ENCODE measurements around the gene TRMT2B.
"Not testable (repeated sequence)": the region's sequence is repeated elsewhere in the genome, so short reads cannot be mapped to it uniquely, and the experiment has no call there.

TRMT2B gene, protein sequence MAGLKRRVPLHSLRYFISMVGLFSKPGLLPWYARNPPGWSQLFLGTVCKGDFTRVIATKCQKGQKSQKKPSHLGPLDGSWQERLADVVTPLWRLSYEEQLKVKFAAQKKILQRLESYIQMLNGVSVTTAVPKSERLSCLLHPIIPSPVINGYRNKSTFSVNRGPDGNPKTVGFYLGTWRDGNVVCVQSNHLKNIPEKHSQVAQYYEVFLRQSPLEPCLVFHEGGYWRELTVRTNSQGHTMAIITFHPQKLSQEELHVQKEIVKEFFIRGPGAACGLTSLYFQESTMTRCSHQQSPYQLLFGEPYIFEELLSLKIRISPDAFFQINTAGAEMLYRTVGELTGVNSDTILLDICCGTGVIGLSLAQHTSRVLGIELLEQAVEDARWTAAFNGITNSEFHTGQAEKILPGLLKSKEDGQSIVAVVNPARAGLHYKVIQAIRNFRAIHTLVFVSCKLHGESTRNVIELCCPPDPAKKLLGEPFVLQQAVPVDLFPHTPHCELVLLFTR

DNA sequence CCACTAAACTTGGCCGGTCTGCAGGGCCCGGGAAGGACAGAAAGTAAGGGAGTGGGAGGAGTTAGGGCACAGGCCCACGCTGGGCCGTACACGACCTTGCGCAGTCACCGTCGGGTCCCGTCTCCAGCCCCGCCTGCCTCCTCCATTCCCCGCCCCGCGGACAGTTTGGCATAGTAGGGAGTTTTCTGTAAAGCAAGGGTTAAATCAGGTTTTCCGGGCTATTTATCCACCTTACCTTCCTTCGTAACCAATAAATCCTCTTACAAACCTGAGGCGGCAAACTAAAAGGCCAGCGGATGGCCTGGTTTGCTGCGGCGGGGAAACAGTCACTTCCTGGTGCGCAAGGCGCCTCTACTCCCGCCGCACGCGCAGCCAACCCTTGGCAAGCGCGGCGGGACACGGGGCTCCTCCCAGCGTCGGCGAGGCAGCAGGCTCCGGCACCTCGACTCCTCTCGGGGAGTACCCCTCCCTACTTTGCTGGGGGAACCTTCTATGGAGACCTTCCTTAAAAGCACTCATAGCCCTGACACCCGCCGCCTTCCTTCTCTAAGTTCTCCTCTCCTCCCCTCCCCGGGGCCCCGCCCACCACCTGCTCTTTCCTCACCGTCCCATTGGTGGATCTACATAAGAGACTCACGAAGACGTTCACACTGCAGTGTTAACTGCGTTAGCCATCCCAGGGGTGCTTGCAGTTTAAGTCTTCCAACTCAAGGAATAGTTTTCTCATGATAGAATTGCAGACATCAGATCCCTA is at the start of gene TRMT2B:
TSS of gene TRMT2B (minus strand) at position 563 of the 754 bp plus-strand sequence. CDS start 9,822 bp downstream, outside the sequence.
- FAIRE-seq = no peak

DNA sequence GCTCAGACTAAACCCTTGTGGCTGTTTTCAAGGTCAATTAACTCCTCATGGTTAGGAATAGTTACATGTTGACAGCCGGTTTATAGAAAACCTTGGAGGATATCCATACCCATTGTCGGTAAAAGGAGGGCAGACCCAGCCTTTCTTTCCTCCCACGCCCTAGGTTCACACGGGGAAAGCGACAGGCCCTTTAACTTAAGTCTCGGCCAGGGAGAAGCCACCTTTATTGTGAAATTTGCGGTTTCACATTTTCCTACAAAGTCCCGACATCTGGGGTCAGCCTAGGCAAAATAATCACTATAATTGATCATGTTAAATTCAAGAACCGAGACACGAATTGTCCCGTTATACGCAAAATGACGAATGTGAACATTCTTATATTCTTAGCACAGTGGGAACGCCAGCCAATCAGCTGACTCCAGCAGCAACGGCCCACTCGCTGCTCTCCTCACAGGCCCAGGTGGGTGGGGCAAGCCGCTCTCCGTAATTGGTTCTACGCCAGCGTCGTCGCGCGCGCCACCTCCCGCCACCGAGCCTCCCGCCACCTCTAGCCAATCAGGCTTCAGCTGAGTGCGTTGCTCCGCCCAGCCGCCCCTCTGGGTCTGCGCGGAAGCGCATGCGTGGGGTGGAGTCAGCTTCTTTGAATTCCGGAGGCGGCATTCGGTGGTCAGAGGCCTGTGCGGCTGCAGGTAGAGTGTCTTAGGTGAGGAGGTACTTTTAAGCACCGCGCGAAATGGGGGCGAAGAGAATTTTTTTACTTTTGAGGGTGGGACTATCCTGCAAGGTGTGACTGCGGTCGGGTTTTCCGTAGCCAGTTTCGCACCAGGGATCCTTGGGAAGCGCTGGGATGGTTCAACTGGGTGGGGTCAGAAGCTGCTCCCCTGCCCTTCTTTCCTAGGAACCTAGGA is 45.9 kb upstream of the TRMT2B start, which contains the start of gene CENPI:
TSS of gene CENPI (plus strand) at position 659 of the 908 bp plus-strand sequence. CDS start 2,867 bp downstream, outside the sequence.
- peak; percentile 75 for DNase-seq (ENCODE audit: insufficient read length, low spot score)
- FAIRE-seq = no peak

More for the DNA sequence above, at the start of gene TRMT2B:
- DNase-seq (ENCODE audit: insufficient read length, low spot score) = peak; percentile 41

DNA sequence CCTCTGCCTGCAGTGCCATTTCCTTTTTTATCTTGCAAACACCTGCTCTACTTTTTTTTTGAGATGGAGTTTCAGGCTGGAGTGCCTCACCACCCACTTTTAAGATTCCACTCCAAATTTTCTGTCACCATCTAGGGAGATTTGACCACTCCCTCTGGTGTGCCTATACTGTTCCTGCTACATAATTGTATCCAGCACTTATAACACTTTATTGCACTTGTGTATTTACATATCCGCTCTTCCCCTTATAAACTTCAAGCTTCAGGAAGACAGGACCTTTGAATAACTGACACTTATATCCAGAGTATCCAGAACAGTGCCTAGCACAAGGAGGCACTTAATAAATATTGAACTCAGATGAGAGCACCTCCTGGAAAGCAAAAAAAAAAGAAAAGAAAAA is 39.9 kb upstream of the TRMT2B start:
- DNase-seq (ENCODE audit: insufficient read length, low spot score) = no peak
- no peak for FAIRE-seq

DNA sequence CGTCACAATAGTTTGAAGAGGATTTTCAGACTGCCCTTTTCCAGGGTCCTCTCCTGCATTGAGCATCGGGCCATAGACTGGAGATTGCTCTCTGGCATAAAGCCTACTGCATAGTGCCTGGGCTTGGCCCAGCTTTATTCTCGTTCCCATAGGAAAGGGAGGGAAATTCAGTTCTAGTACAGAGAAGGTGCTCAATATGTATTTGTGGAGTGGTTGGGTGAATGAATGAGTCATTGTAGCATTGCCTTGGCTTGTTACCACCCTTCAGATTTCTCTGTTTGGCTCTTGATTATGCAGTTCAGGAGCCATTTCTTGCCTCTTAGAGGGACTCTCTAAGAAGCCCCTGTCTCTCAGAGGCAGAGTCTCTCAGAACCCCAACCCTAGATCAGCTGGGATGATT is 29.3 kb upstream of the TRMT2B start:
- FAIRE-seq = no peak
- no peak for DNase-seq (ENCODE audit: insufficient read length, low spot score)

DNA sequence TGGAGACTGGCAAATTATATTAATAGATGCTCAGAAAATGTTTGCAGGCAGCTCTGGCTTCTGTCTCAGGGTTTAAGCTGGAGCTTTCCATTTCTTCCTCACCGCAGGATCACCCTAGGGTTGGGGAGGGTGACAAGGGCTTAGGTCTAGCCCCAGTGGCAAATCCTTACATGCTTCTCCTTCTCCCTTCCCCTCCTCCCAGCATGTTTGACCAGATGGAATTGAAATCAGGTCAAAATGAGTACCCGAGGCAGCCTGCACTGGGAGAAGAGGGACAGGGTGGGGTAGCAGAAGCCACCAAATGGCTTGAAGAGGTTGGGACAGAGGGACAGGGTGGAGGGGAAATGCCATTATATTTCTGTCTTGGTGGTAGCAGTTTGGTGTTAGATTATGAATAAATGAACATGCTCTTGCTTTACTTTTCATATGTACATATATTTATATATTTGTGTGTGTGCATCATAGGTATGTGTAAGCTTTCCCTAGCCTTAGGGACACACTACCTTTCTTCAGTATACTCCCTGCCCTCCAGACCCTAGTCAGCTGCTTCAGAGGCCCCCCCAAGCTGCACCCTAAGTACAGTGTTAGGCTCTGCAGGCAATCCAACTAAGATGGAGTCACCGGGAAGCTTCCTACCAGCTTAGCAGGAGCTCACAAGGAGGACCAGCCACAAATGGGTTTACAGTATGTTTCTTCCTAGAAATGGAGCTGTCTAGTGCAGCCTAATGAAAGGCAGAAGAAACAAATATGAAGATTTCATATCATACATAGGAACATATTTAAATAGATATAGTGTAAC is 28.6 kb upstream of the TRMT2B start:
- no peak for DNase-seq (ENCODE audit: insufficient read length, low spot score)
- FAIRE-seq = no peak

DNA sequence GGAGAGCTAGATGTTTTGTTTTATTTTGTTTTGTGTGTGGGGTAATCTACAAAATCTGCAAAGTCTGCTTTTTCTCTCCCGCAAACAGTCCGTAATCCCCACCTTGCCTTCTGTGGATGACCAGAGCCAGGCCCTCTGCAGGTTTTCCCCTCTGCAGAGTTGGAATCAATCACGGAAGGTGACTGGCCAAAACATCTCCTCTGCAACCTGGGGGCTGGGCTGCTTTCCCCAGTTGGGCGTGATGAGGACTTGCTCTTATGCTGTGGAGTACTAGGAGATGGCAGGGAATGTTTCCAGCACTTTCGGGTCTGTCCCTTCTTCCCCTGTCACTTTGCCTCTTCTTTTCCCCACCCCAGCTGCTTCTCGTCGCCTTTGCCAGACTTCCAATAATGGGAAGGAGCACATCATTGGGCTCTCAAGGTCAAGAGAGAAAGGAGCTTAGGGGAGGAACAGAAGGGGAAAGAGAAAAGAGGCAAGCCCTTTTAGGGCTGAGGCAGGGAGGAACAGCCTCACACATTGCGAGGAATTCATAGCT is 27.9 kb upstream of the TRMT2B start:
- no peak for FAIRE-seq
- no peak for DNase-seq (ENCODE audit: insufficient read length, low spot score)

- DNase-seq (ENCODE audit: insufficient read length, low spot score) (no peak), FAIRE-seq (no peak)
Measured at GRCh38 chrX:101078716-101079598, 27.0 kb upstream of the TRMT2B start, which contains the start of gene TMEM35A. TSS of gene TMEM35A (plus strand) at chrX:101078879. CDS start at chrX:101079003, 124 bp downstream.

- no peak for FAIRE-seq
- DNase-seq (ENCODE audit: insufficient read length, low spot score) = no peak
Measured at GRCh38 chrX:101071582-101071981, 19.7 kb upstream of the TRMT2B start.

DNA sequence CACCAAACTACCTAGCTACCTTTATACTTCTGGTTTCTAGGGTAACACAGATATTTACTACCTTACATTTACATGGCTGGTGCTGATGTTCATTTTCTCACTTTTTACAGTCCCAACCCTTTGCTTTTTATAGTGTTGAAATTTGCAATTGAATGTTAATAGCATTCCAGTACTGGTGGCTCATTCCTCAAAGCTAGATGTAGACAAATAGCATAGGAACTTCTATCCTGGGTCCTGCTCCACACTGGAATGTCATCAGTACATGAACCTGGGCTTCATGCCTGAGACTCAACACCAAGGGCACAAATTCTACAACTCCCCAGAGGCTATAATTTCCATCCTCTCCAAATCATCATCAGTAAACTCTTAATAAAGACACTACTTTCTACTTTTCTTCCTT is 10.3 kb upstream of the TRMT2B start:
- no peak for DNase-seq (ENCODE audit: insufficient read length, low spot score)

DNA sequence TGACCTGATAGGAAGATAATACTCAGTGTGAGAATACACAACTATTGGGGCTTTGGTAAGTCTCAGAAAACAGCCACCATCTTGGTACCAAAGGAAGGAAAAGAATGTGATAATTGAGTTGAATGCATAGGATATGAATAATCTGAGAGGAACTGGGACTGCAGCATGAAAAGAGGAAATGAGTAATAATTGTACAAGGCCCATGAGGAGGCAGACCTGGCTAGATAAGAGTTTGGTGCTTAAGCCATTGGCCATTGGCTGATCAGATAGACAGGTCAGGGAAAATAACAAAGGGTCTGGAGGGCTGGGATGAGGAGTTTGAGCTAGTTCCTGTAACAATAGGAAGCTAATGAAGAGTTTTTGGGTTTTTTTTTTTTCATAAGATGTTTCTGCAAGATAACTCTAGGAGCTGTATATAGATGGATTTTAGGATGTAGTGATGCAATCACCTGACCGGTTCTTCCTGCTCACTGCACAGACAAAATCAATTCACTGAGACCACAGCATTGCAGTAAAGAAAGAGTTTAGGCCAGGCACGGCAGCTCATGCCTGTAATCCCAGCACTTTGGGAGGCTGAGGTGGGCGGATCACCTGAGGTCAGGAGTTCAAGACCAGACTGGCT is 5.3 kb upstream of the TRMT2B start:
- DNase-seq (ENCODE audit: insufficient read length, low spot score) (no peak), FAIRE-seq (no peak)

More for the DNA sequence above, 10.3 kb upstream of the TRMT2B start:
- FAIRE-seq = no peak

GRCh38 chrX:101056551-101056950 is 4.6 kb upstream of the TRMT2B start:
- DNase-seq (ENCODE audit: insufficient read length, low spot score); FAIRE-seq: not testable (repeated sequence)

- no peak for FAIRE-seq
- no peak for DNase-seq (ENCODE audit: insufficient read length, low spot score)
Measured at GRCh38 chrX:101051153-101051548, 760 bp downstream of the TRMT2B start.

- no peak for DNase-seq (ENCODE audit: insufficient read length, low spot score)
- no peak for FAIRE-seq
Measured at GRCh38 chrX:101040197-101040596, 11.7 kb downstream of the TRMT2B start.

DNA sequence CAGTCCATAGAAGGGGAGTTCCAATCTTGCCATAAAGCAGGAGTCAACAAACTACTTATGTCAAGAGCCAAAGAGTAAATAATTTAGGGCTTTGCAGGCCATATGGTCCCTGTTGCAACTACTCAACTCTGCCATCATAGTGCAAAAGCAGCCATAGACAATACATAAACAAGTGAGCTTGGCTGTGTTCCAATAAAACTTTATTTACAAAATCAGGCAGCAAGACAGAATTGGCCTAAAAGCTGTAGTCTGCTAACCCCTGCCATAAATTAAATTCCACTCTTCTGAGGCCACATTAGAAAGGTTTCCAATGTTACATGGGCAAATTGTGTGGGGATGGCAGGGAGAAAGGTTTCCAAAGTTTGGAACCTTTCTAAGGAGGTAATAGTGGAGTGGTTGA is 14.7 kb downstream of the TRMT2B start:
- FAIRE-seq (no peak), DNase-seq (ENCODE audit: insufficient read length, low spot score) (no peak)

GRCh38 chrX:101029665-101030064 is 22.2 kb downstream of the TRMT2B start:
- FAIRE-seq = no peak
- DNase-seq (ENCODE audit: insufficient read length, low spot score) = no peak

GRCh38 chrX:101028562-101028961 is 23.3 kb downstream of the TRMT2B start:
- no peak for DNase-seq (ENCODE audit: insufficient read length, low spot score)
- FAIRE-seq = no peak

GRCh38 chrX:101025126-101025525 is 26.8 kb downstream of the TRMT2B start:
- no peak for DNase-seq (ENCODE audit: insufficient read length, low spot score)
- no peak for FAIRE-seq

DNA sequence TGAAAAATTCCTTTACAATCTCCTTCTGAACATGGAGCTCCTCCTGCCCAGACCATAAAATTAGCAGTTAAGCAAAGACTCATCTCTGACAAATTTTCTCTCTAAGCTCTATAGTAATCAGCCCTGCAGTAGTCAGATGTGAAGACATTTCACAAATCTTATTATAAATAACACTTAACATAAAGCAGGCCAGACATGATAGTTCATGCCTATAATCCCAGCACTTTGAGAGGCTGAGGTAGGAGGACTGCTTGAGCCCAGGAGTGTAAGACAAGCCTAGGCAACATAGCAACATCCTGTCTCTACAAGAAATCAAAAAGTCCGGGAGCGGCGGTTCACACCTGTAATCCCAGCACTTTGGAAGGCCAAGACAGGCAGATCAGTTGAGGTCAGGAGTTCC is 29.9 kb downstream of the TRMT2B start:
- DNase-seq (ENCODE audit: insufficient read length, low spot score) (no peak), FAIRE-seq (no peak)
